SHP77 (cell line): ENCODE results near the gene PIGN.
A peak's percentile ranks its signal among the peaks of the same experiment; 100 is the strongest.

Source experiments
- DNase-seq, 2 experiments: peaks; one replicate each; lab custom pipeline; 2025; lab: John Stamatoyannopoulos, UW

PIGN gene, protein sequence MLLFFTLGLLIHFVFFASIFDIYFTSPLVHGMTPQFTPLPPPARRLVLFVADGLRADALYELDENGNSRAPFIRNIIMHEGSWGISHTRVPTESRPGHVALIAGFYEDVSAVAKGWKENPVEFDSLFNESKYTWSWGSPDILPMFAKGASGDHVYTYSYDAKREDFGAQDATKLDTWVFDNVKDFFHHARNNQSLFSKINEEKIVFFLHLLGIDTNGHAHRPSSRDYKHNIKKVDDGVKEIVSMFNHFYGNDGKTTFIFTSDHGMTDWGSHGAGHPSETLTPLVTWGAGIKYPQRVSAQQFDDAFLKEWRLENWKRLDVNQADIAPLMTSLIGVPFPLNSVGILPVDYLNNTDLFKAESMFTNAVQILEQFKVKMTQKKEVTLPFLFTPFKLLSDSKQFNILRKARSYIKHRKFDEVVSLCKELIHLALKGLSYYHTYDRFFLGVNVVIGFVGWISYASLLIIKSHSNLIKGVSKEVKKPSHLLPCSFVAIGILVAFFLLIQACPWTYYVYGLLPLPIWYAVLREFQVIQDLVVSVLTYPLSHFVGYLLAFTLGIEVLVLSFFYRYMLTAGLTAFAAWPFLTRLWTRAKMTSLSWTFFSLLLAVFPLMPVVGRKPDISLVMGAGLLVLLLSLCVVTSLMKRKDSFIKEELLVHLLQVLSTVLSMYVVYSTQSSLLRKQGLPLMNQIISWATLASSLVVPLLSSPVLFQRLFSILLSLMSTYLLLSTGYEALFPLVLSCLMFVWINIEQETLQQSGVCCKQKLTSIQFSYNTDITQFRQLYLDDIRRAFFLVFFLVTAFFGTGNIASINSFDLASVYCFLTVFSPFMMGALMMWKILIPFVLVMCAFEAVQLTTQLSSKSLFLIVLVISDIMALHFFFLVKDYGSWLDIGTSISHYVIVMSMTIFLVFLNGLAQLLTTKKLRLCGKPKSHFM

GRCh38 chr18:62186774-62187542, at the start of gene PIGN, which contains the start of gene RELCH:
Gene PIGN (minus strand): TSS chr18:62187056. CDS start chr18:62161353, 25,703 bp downstream.
Gene RELCH (plus strand): TSS chr18:62187255. CDS start chr18:62187506, 251 bp downstream.
- peak; percentile 98 to 99 for DNase-seq

- DNase-seq = no peak
Observed at GRCh38 chr18:62236252-62236651, 49.4 kb upstream of the PIGN start.

DNA sequence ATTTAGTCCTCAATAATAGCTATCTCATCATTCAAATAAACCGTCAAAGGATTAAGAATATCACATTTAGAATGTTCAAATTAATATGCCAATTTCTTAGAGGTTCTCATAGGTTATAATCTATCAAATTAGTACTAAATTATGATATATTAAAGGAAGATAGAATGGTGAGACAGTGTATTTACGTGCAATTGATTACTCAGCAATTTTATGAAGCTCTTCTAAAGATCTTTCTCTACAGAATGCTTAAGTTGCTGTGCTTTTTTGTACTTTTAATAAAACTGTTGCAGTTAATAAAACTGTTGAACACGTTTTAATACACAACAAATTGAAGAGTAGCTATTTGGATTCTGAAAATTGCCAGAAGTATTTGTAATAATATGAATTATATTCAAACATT, 39.2 kb upstream of the PIGN start:
- no peak for DNase-seq

DNA sequence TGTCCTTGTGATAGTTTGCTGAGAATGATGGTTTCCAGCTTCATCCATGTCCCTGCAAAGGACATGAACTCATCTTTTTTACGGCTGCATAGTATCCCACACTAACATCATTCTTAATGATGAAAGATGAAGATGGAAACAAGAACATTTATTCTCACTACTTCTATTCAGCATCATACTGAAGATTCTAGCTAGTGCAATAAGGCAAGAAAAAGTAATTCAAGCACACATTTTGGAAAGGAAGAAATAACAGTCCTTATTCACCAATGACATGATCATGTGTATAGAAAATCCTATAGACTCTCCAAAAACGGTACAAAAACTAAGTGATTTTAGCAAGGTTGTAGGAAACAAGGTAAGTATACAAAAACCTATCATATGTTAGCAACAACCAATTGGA, 37.4 kb upstream of the PIGN start:
- DNase-seq = no peak

DNA sequence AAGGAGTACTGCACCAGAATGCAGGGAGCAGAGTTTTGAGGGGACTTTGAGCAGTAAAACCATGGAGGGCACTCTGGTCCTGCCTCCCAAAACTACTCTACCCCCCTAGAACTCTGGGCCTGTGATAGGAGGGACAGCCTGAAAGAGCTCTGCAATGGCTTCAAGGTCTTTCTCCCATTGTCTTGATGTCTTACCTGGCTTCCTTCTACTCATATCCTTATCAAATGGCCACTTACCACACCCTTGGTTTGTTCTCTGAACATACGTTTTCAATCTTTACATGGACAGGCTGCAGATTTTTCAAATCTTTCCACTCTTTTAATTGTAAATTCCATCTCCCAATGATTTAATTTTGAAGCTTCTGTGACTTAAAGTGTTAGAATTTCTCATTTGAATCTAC, 27.9 kb upstream of the PIGN start:
- DNase-seq = no peak

DNA sequence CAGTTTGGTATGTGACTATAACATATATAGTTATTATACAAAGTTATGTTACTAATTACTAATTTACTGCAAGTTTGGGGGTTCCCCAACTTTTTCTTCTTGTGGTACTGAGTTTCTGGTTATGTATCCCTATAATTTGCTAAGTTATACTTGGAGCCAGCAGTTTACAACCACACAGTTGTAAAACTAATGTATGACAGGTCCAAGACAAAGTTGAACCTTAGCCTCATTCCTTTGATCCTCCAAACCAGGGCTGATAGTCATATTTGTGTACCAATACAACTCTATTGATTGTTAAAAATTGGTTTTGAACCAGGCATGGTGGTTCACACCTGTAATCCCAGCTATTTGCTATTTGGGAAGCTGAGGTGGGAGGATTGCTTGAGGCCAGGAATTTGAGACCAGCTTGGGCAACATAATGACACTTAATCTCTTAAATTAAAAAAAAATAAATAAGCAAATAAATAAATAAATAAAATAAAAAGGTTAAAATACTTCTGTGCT, 24.5 kb upstream of the PIGN start:
- no peak for DNase-seq

- DNase-seq = no peak
Observed at GRCh38 chr18:62210138-62210537, 23.3 kb upstream of the PIGN start.

GRCh38 chr18:62209046-62209445, 22.2 kb upstream of the PIGN start:
- DNase-seq = no peak

- no peak for DNase-seq
Observed at GRCh38 chr18:62206593-62206992, 19.7 kb upstream of the PIGN start.

DNA sequence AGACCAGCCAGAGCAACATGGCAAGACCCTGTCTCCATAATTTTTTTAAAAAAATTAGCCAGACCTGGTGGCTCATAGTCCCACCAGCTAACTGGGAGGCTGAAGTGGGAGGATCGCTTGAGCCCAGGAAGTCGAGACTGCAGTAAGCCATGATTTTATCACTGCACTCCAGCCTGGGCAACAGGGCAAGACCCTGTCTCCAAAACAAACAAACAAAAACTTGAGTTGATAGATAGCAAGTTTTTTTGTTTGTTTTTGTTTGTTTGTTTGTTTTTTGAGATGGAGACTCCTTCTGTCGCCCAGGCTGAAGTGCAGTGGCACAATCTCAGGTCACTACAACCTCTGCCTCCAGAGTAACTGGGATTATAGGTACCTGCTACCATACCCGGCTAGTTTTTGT, 19.0 kb upstream of the PIGN start:
- no peak for DNase-seq

DNA sequence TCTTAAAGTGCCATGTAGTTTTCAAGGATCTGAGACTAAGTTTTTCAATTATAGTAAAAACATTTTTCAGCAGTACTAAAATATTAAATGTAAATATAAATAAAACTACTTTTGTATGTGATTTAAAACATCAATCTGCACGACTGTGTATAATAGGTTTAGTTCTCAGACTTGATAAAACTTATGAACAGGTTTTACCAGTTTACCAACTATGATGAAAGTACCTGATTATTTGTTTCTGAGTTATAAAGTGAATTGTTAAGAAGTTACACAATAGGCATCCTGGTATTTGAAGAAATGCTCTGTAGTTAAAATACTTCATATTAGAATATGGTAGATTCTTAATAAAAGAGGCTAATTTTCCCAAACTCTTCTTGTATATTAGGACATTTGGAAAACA, 15.0 kb upstream of the PIGN start:
- DNase-seq = no peak

GRCh38 chr18:62200121-62200914, 13.5 kb upstream of the PIGN start:
- DNase-seq = no peak

- DNase-seq = no peak
Observed at GRCh38 chr18:62199629-62200028, 12.8 kb upstream of the PIGN start.

GRCh38 chr18:62198259-62198658, 11.4 kb upstream of the PIGN start:
- DNase-seq = no peak

DNA sequence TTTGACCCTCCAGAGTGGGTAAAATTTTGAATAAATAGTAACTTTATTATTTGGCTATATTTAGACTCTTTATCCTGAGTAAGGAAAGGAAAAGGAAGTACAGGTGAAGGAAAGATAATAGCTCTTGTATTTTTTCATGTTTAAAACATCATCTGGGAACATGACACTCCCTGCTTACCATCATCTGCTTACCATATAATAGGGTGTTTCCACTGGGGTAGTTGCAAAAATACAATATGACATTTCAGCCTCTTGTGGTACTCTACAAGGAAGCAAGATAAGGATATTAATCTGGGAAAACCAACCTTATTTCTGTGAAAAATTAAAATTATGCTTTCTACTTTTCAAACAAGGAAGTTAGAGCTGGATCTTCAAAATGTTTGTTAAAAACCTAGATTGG, 10.1 kb upstream of the PIGN start:
- DNase-seq = no peak

DNA sequence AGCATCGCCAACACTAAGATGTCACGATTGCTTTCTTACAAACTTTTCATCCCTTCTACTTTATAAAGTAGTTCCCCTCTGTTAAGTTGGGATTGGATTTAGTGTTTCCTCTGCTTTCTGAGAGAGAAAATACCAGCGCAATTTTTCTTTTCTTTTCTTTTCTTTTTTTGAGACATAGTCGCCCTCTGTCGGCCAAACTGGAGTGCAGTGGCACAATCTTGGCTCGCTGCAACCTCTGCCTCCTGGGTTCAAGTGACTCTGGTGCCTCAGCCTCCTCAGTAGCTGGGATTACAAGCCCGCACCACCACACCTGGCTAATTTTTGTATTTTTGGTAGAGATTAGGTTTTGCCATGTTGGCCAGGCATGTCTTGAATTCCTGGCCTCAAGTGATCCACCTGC, 9.2 kb upstream of the PIGN start:
- no peak for DNase-seq

GRCh38 chr18:62189208-62189607, 2.4 kb upstream of the PIGN start:
- DNase-seq = no peak

- DNase-seq = no peak
Observed at GRCh38 chr18:62187543-62188510, 971 bp upstream of the PIGN start.

DNA sequence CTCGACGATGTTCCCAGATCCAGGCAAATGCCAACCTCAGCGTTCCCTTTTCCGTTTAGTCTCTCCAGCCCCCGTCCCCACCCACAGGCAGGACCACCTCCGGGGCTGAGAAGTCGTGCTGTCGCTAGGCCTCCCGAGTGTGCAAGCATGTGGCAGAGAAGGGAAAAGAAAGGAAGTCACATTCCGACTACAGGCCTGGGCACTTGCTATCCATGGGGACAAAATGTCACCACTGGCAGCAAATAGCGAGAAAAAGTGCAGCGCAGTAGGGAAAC, 420 bp downstream of the PIGN start:
- peak; percentile 64 to 74 for DNase-seq

DNA sequence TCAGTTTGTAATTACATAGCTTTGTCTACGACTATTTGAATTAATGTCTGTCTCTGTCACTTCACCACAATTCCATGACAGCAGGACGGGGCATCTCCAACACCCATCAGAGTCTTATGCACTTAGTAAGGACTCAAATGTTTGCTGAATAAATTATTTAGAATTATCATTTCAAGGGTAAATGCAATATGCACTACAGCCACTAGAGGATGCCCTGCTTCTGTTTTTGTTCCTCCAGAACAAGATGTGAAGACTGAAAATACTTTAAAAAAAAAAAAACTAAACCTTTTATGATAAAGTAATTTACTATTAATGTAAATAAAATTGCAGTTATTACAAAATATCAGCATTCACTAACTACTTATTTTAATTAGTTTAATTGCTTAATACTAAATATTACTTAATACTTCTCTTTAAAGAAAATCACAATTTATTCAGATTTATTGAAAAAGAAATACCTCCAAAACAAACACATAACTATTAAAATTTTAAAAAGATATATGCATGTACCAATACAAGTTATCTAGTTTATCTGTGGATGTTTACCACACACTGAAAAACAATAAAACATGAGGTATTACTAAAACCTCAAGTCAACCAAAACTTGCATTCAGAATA, 3.2 kb downstream of the PIGN start:
- DNase-seq = peak; percentile 34 to 40
